ENCODE measurements around the gene MBD1.

Gene MBD1

GRCh38 chr18:50287441-50288347, 6.4 kb upstream of the MBD1 start, which contains the start of gene CXXC1:
TSS of gene CXXC1 (minus strand) at chr18:50287692. CDS start at chr18:50287589, 103 bp downstream.
- H3K36me3 ChIP-seq (replicated peaks): peaks cover 3% of the 10 kb centered on the region
- peak within 1 kb of the TSS; percentile 86 for H3K4me3 ChIP-seq (ENCODE audit: low read depth, low read length)
- in situ Hi-C loops (cut with HindIII; ENCODE audit: low pct_ligation_motif_present, low sequenced_read_pairs): no loop called here
- TF ChIP-seq CTCF (IDR thresholded peaks at IDR 0.05; ENCODE audit: low read depth, low read length, missing control alignments): peak; percentile 70
- DNase-seq: peak; percentile 100
- no peak within 1 kb of the TSS for H3K27ac ChIP-seq
- H3K27me3 ChIP-seq (replicated peaks): no peaks in the 10 kb centered on the region

- in situ Hi-C loops (cut with HindIII; ENCODE audit: low pct_ligation_motif_present, low sequenced_read_pairs): no loop called here
- Histone ChIP-seq H3K27ac (no peak overlapping the region), H3K36me3 (replicated peaks) (peaks cover 3% of the 10 kb centered on the region), H3K27me3 (replicated peaks) (no peaks in the 10 kb centered on the region), H3K4me3 (ENCODE audit: low read depth, low read length) (peak overlapping the region; percentile 86)
- no peak for TF ChIP-seq CTCF (IDR thresholded peaks at IDR 0.05; ENCODE audit: low read depth, low read length, missing control alignments)
- no peak for DNase-seq
Observed at GRCh38 chr18:50287028-50287440, 5.7 kb upstream of the MBD1 start.

GRCh38 chr18:50286391-50287027, 5.2 kb upstream of the MBD1 start:
- Histone ChIP-seq H3K4me3 (ENCODE audit: low read depth, low read length) (peak overlapping the region; percentile 86), H3K27me3 (replicated peaks) (no peaks in the 10 kb centered on the region), H3K36me3 (replicated peaks) (peaks cover 3% of the 10 kb centered on the region), H3K27ac (no peak overlapping the region)
- in situ Hi-C loops (cut with HindIII; ENCODE audit: low pct_ligation_motif_present, low sequenced_read_pairs): no loop called here
- no peak for TF ChIP-seq CTCF (IDR thresholded peaks at IDR 0.05; ENCODE audit: low read depth, low read length, missing control alignments)
- no peak for DNase-seq

- no peak for TF ChIP-seq CTCF (IDR thresholded peaks at IDR 0.05; ENCODE audit: low read depth, low read length, missing control alignments)
- H3K4me3 ChIP-seq (ENCODE audit: low read depth, low read length): no peak overlapping the region
- no peaks in the 10 kb centered on the region for H3K27me3 ChIP-seq (replicated peaks)
- no peak for DNase-seq
- peaks cover 3% of the 10 kb centered on the region for H3K36me3 ChIP-seq (replicated peaks)
- in situ Hi-C loops (cut with HindIII; ENCODE audit: low pct_ligation_motif_present, low sequenced_read_pairs): no loop called here
- no peak overlapping the region for H3K27ac ChIP-seq
Observed at GRCh38 chr18:50285631-50286321, 4.5 kb upstream of the MBD1 start.

- Histone ChIP-seq H3K27ac (no peak overlapping the region), H3K36me3 (replicated peaks) (peaks cover 3% of the 10 kb centered on the region), H3K4me3 (ENCODE audit: low read depth, low read length) (no peak overlapping the region), H3K27me3 (replicated peaks) (no peaks in the 10 kb centered on the region)
- no peak for DNase-seq
- in situ Hi-C loops (cut with HindIII; ENCODE audit: low pct_ligation_motif_present, low sequenced_read_pairs): no loop called here
- TF ChIP-seq CTCF (IDR thresholded peaks at IDR 0.05; ENCODE audit: low read depth, low read length, missing control alignments): no peak
Observed at GRCh38 chr18:50285071-50285470, 3.7 kb upstream of the MBD1 start.
